ENCODE results near the gene ADD2. TPM values are rescaled to one million over a fixed set of nuclear protein-coding genes. Genes with fewer than 3 reads are reported as not detected.

ADD2 gene
- total and polyA plus RNA-seq, 7 donors = 0.09 to 2.6 (median 0.85) TPM

- no peak for TF ChIP-seq CTCF (IDR thresholded peaks at IDR 0.05)
- no peak for ATAC-seq
- H3K27ac ChIP-seq = no peak overlapping the region
- intact Hi-C loops (cut with DNase I) = no loop called here
- no peaks in the 10 kb centered on the region for H3K9me3 ChIP-seq
- H3K27me3 ChIP-seq (ENCODE audit: insufficient read depth in 3 of 3, low read length in 2 of 3) = no peaks in the 10 kb centered on the region
- no peaks in the 10 kb centered on the region for H3K36me3 ChIP-seq (ENCODE audit: insufficient read depth in 1 of 2, low read depth in 1 of 2)
- no peak overlapping the region for H3K4me3 ChIP-seq
- H3K4me1 ChIP-seq = no peaks in the 10 kb centered on the region
- 87 to 94% (median 91%) methylated on average over 3 of the region's 3 CpGs for WGBS, 3 donors
- DNase-seq = no peak
Observed at GRCh38 chr2:70612574-70612973, 155.4 kb downstream of the ADD2 start.

- no peak for ATAC-seq
- peaks cover 0 to 8% (median 0%) of the 10 kb centered on the region in 3 donors for H3K27me3 ChIP-seq (ENCODE audit: insufficient read depth in 3 of 3, low read length in 2 of 3)
- TF ChIP-seq CTCF (IDR thresholded peaks at IDR 0.05) = no peak
- H3K4me1 ChIP-seq = no peaks in the 10 kb centered on the region
- 51 to 81% (median 68%) methylated on average over 6 of the region's 6 CpGs for WGBS, 3 donors
- no peak overlapping the region for H3K4me3 ChIP-seq
- no peak overlapping the region for H3K27ac ChIP-seq
- intact Hi-C loops (cut with DNase I) = no loop called here
- DNase-seq = no peak
- H3K36me3 ChIP-seq (ENCODE audit: insufficient read depth in 1 of 2, low read depth in 1 of 2) = no peaks in the 10 kb centered on the region
- H3K9me3 ChIP-seq = no peaks in the 10 kb centered on the region
Observed at GRCh38 chr2:70608373-70608772, 159.6 kb downstream of the ADD2 start.

GRCh38 chr2:70607121-70607561, 160.9 kb downstream of the ADD2 start:
- intact Hi-C loops (cut with DNase I) = no loop called here
- WGBS, 3 donors = 29 to 34% (median 31%) methylated on average over 8 of the region's 8 CpGs

More at GRCh38 chr2:70607121-70607561, 160.9 kb downstream of the ADD2 start:
- H3K4me3 ChIP-seq = no peak overlapping the region
- peaks cover 0 to 8% (median 0%) of the 10 kb centered on the region in 3 donors for H3K27me3 ChIP-seq (ENCODE audit: insufficient read depth in 3 of 3, low read length in 2 of 3)
- H3K9me3 ChIP-seq = no peaks in the 10 kb centered on the region
- TF ChIP-seq CTCF (IDR thresholded peaks at IDR 0.05) = no peak
- no peak overlapping the region for H3K27ac ChIP-seq
- no peak for DNase-seq
- no peaks in the 10 kb centered on the region for H3K36me3 ChIP-seq (ENCODE audit: insufficient read depth in 1 of 2, low read depth in 1 of 2)
- no peaks in the 10 kb centered on the region for H3K4me1 ChIP-seq
- ATAC-seq = no peak

Other genes starting within 250 kb of the ADD2 start
- under 1 TPM; 0.08 to 0.39 (median 0.18) TPM for gene TGFA, start 214.4 kb downstream of the ADD2 start, total RNA-seq
- under 1 TPM; 0.03 to 0.12 (median 0.09) TPM for gene TGFA, start 214.4 kb downstream of the ADD2 start, polyA plus RNA-seq
- gene FIGLA, start 22.4 kb upstream of the ADD2 start, total RNA-seq = not detected
- gene FIGLA, start 22.4 kb upstream of the ADD2 start, polyA plus RNA-seq = under 1 TPM in 2 of 3 donors, not detected in 1; 0.12 to 0.21 TPM
- under 1 TPM in 3 of 4 donors, not detected in 1; 0.36 to 0.64 (median 0.44) TPM for gene CLEC4F, start 52.4 kb upstream of the ADD2 start, total RNA-seq
- under 1 TPM; 0.04 to 0.42 (median 0.21) TPM for gene CLEC4F, start 52.4 kb upstream of the ADD2 start, polyA plus RNA-seq
- gene CD207, start 67.6 kb upstream of the ADD2 start, total RNA-seq = under 1 TPM in 3 of 4 donors, not detected in 1; 0.20 to 0.59 (median 0.49) TPM
- gene CD207, start 67.6 kb upstream of the ADD2 start, polyA plus RNA-seq = under 1 TPM; 0.04 to 0.13 (median 0.13) TPM
- 1 to 10 TPM in 2 of 4 donors, under 1 TPM in 2; 0.66 to 1.2 (median 0.96) TPM for gene VAX2, start 132.4 kb upstream of the ADD2 start, total RNA-seq
- gene VAX2, start 132.4 kb upstream of the ADD2 start, polyA plus RNA-seq = under 1 TPM; 0.30 to 0.97 (median 0.48) TPM
- gene ATP6V1B1, start 167.7 kb upstream of the ADD2 start, total RNA-seq = under 1 TPM in 2 of 4 donors, not detected in 2; 0.22 to 0.53 TPM
- gene ATP6V1B1, start 167.7 kb upstream of the ADD2 start, polyA plus RNA-seq = under 1 TPM; 0.10 to 0.70 (median 0.38) TPM
- gene ANKRD53, start 210.4 kb upstream of the ADD2 start, total RNA-seq = under 1 TPM; 0.15 to 0.69 (median 0.49) TPM
- under 1 TPM; 0.27 to 0.77 (median 0.36) TPM for gene ANKRD53, start 210.4 kb upstream of the ADD2 start, polyA plus RNA-seq
- 10 to 100 TPM; 46.7 to 70.7 (median 54.7) TPM for gene TEX261, start 226.7 kb upstream of the ADD2 start, total RNA-seq
- 10 to 100 TPM; 31.9 to 70.5 (median 34.2) TPM for gene TEX261, start 226.7 kb upstream of the ADD2 start, polyA plus RNA-seq